NCI-H146 (cell line): ENCODE results near the gene MICU1.
"Not testable (repeated sequence)": the region's sequence is repeated elsewhere in the genome, so short reads cannot be mapped to it uniquely, and the experiment has no call there.

Experiments
- DNase-seq: peaks from one replicate; lab custom pipeline; 2025; lab: John Stamatoyannopoulos, UW

MICU1 gene

GRCh38 chr10:72503694-72504438 is 122.0 kb downstream of the MICU1 start:
- DNase-seq = no peak

- DNase-seq = no peak
Observed at GRCh38 chr10:72503241-72503640, 122.6 kb downstream of the MICU1 start.

GRCh38 chr10:72502581-72502980 is 123.3 kb downstream of the MICU1 start:
- no peak for DNase-seq

- no peak for DNase-seq
Observed at GRCh38 chr10:72499701-72500100, 126.2 kb downstream of the MICU1 start.

- no peak for DNase-seq
Observed at GRCh38 chr10:72490951-72491350, 134.9 kb downstream of the MICU1 start.

- no peak for DNase-seq
Observed at GRCh38 chr10:72487521-72487920, 138.4 kb downstream of the MICU1 start.

GRCh38 chr10:72487116-72487515 is 138.8 kb downstream of the MICU1 start:
- no peak for DNase-seq

- DNase-seq = no peak
Observed at GRCh38 chr10:72485701-72486100, 140.2 kb downstream of the MICU1 start.

GRCh38 chr10:72484521-72484920 is 141.4 kb downstream of the MICU1 start:
- no peak for DNase-seq

- peak; percentile 76 for DNase-seq
Observed at GRCh38 chr10:72483471-72483870, 142.4 kb downstream of the MICU1 start.

GRCh38 chr10:72480861-72481260 is 145.0 kb downstream of the MICU1 start:
- DNase-seq = no peak

GRCh38 chr10:72477463-72477862 is 148.4 kb downstream of the MICU1 start:
- no peak for DNase-seq

- no peak for DNase-seq
Observed at GRCh38 chr10:72472306-72472705, 153.6 kb downstream of the MICU1 start.

- DNase-seq = no peak
Observed at GRCh38 chr10:72470666-72471065, 155.2 kb downstream of the MICU1 start.

GRCh38 chr10:72467064-72467463 is 158.8 kb downstream of the MICU1 start:
- not testable (repeated sequence) for DNase-seq

- DNase-seq = no peak
Observed at GRCh38 chr10:72466018-72466417, 159.9 kb downstream of the MICU1 start.

- DNase-seq = no peak
Observed at GRCh38 chr10:72464438-72464837, 161.4 kb downstream of the MICU1 start.

- no peak for DNase-seq
Observed at GRCh38 chr10:72462261-72462660, 163.6 kb downstream of the MICU1 start.

GRCh38 chr10:72461085-72461484 is 164.8 kb downstream of the MICU1 start:
- DNase-seq = no peak

- no peak for DNase-seq
Observed at GRCh38 chr10:72460284-72460876, 165.5 kb downstream of the MICU1 start.

GRCh38 chr10:72459301-72459700 is 166.6 kb downstream of the MICU1 start:
- no peak for DNase-seq

GRCh38 chr10:72455889-72456595 is 169.8 kb downstream of the MICU1 start:
- no peak for DNase-seq

GRCh38 chr10:72449941-72450441 is 175.9 kb downstream of the MICU1 start:
- peak; percentile 24 for DNase-seq
